GM12892 (cell line): ENCODE measurements around the gene CA14.

ENCODE experiments used
- POLR2A ChIP-seq: IDR thresholded peaks from 2 replicates; pipeline ENCODE4 v1.6.1; 2011; ENCODE audit warnings: low read depth, low read length, control low read depth
- POLR2AphosphoS5 ChIP-seq: IDR thresholded peaks from 2 replicates; pipeline ENCODE4 v1.6.1; 2011; ENCODE audit warnings: low read depth, low read length, control low read depth

DNA sequence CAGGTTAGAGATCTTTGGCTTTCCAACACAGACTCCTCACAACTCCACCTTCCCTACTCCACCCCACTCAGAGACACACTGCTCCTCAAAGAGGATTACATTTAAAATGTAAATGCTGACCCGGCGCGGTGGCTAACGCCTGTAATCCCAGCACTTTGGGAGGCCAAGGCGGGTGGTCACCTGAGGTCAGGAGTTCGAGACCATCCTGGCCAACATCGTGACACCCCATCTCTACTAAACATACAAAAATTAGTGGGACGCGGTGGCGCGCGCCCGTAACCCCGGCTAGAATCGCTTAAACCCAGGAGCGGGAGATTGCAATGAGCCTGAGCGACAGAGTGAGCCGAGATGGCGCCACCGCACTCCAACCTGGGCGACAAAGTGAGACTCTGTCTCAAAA lies 19.8 kb upstream of the CA14 start:
- TF ChIP-seq POLR2AphosphoS5 = no peak
- no peak for TF ChIP-seq POLR2A
